Measurements from ENCODE around the gene DDX23. TPM values are rescaled to one million over a fixed set of nuclear protein-coding genes. Genes with fewer than 3 reads are reported as not detected.
A peak's percentile ranks its signal among the peaks of the same experiment; 100 is the strongest.

DDX23 gene
- polyA plus RNA-seq, 1 donor (not counting 4 experiments of a cell fraction or from before 2014, with no cell fraction given), result 57.8 TPM

DNA sequence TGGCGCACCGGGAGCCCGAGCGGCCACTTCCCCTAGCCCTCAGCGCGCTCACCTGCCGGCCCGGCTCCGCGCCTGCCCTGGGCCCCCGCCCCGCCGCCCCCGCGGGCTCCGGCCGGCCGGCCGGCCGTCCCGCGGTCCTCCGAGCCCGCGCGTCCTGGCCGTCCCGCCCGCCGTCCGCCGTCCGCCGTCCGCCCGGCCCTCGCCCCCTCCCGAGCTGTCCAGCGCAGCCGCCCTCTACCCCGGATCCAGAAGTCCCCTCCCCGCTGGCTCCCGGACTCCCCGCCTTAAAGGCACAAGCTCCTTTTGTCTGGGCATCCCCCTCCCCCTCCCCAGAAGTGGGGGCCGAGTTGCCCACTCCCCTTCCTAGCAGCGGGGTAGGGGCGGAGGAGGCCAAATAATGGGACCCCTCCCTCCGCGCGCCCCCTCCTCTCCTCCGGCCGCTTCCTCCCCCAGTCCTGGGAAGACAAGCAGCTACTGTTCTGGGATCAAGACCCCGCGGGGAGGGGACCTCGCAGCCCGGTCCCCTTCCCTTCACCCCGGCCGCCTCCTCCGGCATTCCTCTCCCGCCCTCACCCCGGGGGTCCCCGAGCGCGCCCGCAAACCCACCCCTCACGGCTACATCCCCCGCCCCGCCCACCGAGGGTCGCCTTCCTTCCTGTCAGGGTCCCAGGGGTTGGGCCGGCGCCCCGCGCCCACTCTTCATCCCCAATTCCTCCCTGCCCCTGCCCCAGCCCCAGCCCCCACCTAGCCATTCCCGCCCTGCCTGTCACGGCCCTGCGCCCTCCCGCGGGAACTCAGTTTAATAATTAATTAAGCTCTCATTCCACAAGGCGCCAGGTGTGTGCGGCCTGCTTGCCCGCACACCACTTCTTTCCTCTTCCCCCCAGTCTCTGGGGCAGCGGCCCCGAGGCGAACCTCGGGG, 62.8 kb downstream of the DDX23 start, which contains the start of gene ADCY6:
Gene ADCY6, minus strand, starts transcription at position 236 of the 922 bp plus-strand sequence. CDS start 5,655 bp downstream, outside the sequence.
- H3K27me3 ChIP-seq (ENCODE audit: control insufficient read depth, extremely low read depth, insufficient read depth, low read length), result no peaks in the 10 kb centered on the region
- peak within 1 kb of the TSS; percentile 88 for H3K4me2 ChIP-seq (ENCODE audit: control insufficient read depth, extremely low read depth, insufficient read depth, low read depth, low read length)
- H3K36me3 ChIP-seq (ENCODE audit: control insufficient read depth in 2 of 2, extremely low read depth in 1 of 2, insufficient read depth in 2 of 2, low read length in 2 of 2), result no peaks in the 10 kb centered on the region
- peak within 1 kb of the TSS; percentile 71 to 88 (median 86) for H3K4me3 ChIP-seq (ENCODE audit: control insufficient read depth in 2 of 3, extremely low read depth in 1 of 3, insufficient read depth in 2 of 3, low read depth in 1 of 3, low read length in 3 of 3)
- no peaks in the 10 kb centered on the region for H4K20me1 ChIP-seq (ENCODE audit: control insufficient read depth, extremely low read depth, insufficient read depth, low read length)
- dilution Hi-C loops (cut with MboI; ENCODE audit: extremely low pct_ligation_motif_present, low sequenced_read_pairs), result no loop called here
- peaks cover 6% of the 10 kb centered on the region for H3K79me2 ChIP-seq (ENCODE audit: control insufficient read depth, insufficient read depth, low read length)
- peak within 1 kb of the TSS; percentile 72 for H3K9ac ChIP-seq (ENCODE audit: control insufficient read depth, extremely low read depth, insufficient read depth, low read length)
- FAIRE-seq, result no peak
- no peak for TF ChIP-seq EZH2 (IDR thresholded peaks at IDR 0.05; ENCODE audit: low read length)
- TF ChIP-seq, protein P1, sequence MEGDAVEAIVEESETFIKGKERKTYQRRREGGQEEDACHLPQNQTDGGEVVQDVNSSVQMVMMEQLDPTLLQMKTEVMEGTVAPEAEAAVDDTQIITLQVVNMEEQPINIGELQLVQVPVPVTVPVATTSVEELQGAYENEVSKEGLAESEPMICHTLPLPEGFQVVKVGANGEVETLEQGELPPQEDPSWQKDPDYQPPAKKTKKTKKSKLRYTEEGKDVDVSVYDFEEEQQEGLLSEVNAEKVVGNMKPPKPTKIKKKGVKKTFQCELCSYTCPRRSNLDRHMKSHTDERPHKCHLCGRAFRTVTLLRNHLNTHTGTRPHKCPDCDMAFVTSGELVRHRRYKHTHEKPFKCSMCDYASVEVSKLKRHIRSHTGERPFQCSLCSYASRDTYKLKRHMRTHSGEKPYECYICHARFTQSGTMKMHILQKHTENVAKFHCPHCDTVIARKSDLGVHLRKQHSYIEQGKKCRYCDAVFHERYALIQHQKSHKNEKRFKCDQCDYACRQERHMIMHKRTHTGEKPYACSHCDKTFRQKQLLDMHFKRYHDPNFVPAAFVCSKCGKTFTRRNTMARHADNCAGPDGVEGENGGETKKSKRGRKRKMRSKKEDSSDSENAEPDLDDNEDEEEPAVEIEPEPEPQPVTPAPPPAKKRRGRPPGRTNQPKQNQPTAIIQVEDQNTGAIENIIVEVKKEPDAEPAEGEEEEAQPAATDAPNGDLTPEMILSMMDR (optimal IDR thresholded peaks at IDR 0.05 in 1 of 3, IDR thresholded peaks at IDR 0.05 in 1 of 3, conservative IDR thresholded peaks at IDR 0.05 in 1 of 3; ENCODE audit: extremely low read depth in 1 of 3, insufficient read depth in 2 of 3, low read length in 3 of 3), result peak in 1 of 3 experiments; percentile 20
- H3K4me1 ChIP-seq (ENCODE audit: control insufficient read depth, extremely low read depth, insufficient read depth, low read length), result peaks cover 13% of the 10 kb centered on the region
- DNase-seq (ENCODE audit: low read depth, low spot score), result no peak
- peak within 1 kb of the TSS; percentile 56 for H3K27ac ChIP-seq (ENCODE audit: control insufficient read depth, insufficient read depth, low read length)
- H2AFZ ChIP-seq (ENCODE audit: control insufficient read depth, low read length), result peak within 1 kb of the TSS; percentile 78
- no peaks in the 10 kb centered on the region for H3K9me3 ChIP-seq (ENCODE audit: control insufficient read depth, low read depth, low read length)
- H3K9me1 ChIP-seq (ENCODE audit: control insufficient read depth, extremely low read depth, insufficient read depth, low read length), result no peaks in the 10 kb centered on the region

GRCh38 chr12:48788524-48788853, 63.5 kb downstream of the DDX23 start:
- peak overlapping the region; percentile 71 to 88 (median 86) for H3K4me3 ChIP-seq (ENCODE audit: control insufficient read depth in 2 of 3, extremely low read depth in 1 of 3, insufficient read depth in 2 of 3, low read depth in 1 of 3, low read length in 3 of 3)
- no peaks in the 10 kb centered on the region for H3K9me1 ChIP-seq (ENCODE audit: control insufficient read depth, extremely low read depth, insufficient read depth, low read length)
- peaks cover 13% of the 10 kb centered on the region for H3K4me1 ChIP-seq (ENCODE audit: control insufficient read depth, extremely low read depth, insufficient read depth, low read length)
- TF ChIP-seq, protein P1 (optimal IDR thresholded peaks at IDR 0.05 in 1 of 3, IDR thresholded peaks at IDR 0.05 in 1 of 3, conservative IDR thresholded peaks at IDR 0.05 in 1 of 3; ENCODE audit: extremely low read depth in 1 of 3, insufficient read depth in 2 of 3, low read length in 3 of 3), result no peak
- TF ChIP-seq EZH2 (IDR thresholded peaks at IDR 0.05; ENCODE audit: low read length), result no peak
- H3K27ac ChIP-seq (ENCODE audit: control insufficient read depth, insufficient read depth, low read length), result no peak overlapping the region
- no peaks in the 10 kb centered on the region for H4K20me1 ChIP-seq (ENCODE audit: control insufficient read depth, extremely low read depth, insufficient read depth, low read length)
- H3K4me2 ChIP-seq (ENCODE audit: control insufficient read depth, extremely low read depth, insufficient read depth, low read depth, low read length), result peak overlapping the region; percentile 88
- H3K9ac ChIP-seq (ENCODE audit: control insufficient read depth, extremely low read depth, insufficient read depth, low read length), result peak overlapping the region; percentile 72
- no peaks in the 10 kb centered on the region for H3K36me3 ChIP-seq (ENCODE audit: control insufficient read depth in 2 of 2, extremely low read depth in 1 of 2, insufficient read depth in 2 of 2, low read length in 2 of 2)
- dilution Hi-C loops (cut with MboI; ENCODE audit: extremely low pct_ligation_motif_present, low sequenced_read_pairs), result no loop called here
- FAIRE-seq (no peak), DNase-seq (ENCODE audit: low read depth, low spot score) (no peak)
- no peaks in the 10 kb centered on the region for H3K9me3 ChIP-seq (ENCODE audit: control insufficient read depth, low read depth, low read length)
- H3K27me3 ChIP-seq (ENCODE audit: control insufficient read depth, extremely low read depth, insufficient read depth, low read length), result no peaks in the 10 kb centered on the region
- peak overlapping the region; percentile 71 for H2AFZ ChIP-seq (ENCODE audit: control insufficient read depth, low read length)
- peaks cover 6% of the 10 kb centered on the region for H3K79me2 ChIP-seq (ENCODE audit: control insufficient read depth, insufficient read depth, low read length)
